Uterus (tissue), 2 donors: Measurements from ENCODE around the gene TSPAN19.

ENCODE experiments used
- CTCF ChIP-seq, 4 experiments: fragments of 200-600 bp in 2 of 4; fragments of 450-650 bp in 2 of 4; sonication (generic) in 2 of 4; IDR thresholded peaks; one replicate each; pipeline ENCODE4 v1.5.1; 2016 to 2019; ENCODE audit warnings: antibody characterized with exemption in 4 of 4, mild to moderate bottlenecking in 2 of 4, moderate library complexity in 1 of 4
- POLR2A ChIP-seq, 2 donors: fragments of 450-650 bp; IDR thresholded peaks; one replicate each; pipeline ENCODE4 v1.6.1; 2016; ENCODE audit warnings: antibody characterized with exemption in 2 of 2, mild to moderate bottlenecking in 1 of 2, moderate library complexity in 1 of 2

DNA sequence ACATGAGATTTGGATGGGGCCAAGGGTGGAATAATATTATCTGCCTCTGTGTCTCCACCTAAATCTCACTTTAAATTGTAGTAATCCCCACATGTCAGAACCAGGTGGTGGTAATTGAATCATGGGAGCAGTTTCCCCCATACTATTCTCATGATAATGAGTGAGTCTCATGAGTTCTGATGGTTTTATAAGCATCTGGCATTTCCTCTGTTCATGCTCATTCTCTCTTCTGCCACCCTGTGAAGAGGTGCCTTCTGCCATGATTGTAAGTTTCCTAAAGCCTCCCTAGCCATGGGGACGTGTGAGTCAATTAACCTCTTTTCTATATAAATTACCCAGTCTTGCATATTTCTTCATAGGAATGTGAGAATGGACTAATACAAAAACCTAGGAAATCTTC lies 29.9 kb downstream of the TSPAN19 start:
- TF ChIP-seq CTCF (IDR thresholded peaks at IDR 0.05) (no peak), POLR2A (IDR thresholded peaks at IDR 0.05) (no peak)
